HEK293T (cell line): ENCODE data around the gene LIPA.

Experiments
- ARNT ChIP-seq: fragments of 450-650 bp; IDR thresholded peaks from 2 replicates; pipeline ENCODE4 v1.6.1; 2017; ENCODE audit warnings: mild to moderate bottlenecking
- BHLHE40 ChIP-seq: fragments of 450-650 bp; IDR thresholded peaks from 2 replicates; pipeline ENCODE4 v1.6.1; 2016; ENCODE audit warnings: mild to moderate bottlenecking, moderate library complexity, borderline replicate concordance
- CTBP1 ChIP-seq: fragments of 450-650 bp; IDR thresholded peaks from 2 replicates; pipeline ENCODE4 v1.6.1; 2016; ENCODE audit warnings: borderline replicate concordance
- FOXK2 ChIP-seq: fragments of 450-650 bp; IDR thresholded peaks from 2 replicates; pipeline ENCODE4 v1.6.1; 2016; ENCODE audit warnings: mild to moderate bottlenecking
- FOXM1 ChIP-seq: fragments of 450-650 bp; IDR thresholded peaks from 2 replicates; pipeline ENCODE4 v1.6.1; 2017; ENCODE audit warnings: mild to moderate bottlenecking, borderline replicate concordance
- NFRKB ChIP-seq: fragments of 450-650 bp; IDR thresholded peaks from 2 replicates; pipeline ENCODE4 v1.6.1; 2016; ENCODE audit warnings: mild to moderate bottlenecking, moderate library complexity
- SUZ12 ChIP-seq: fragments of 450-650 bp; IDR thresholded peaks from 2 replicates; pipeline ENCODE4 v1.6.1; 2016; ENCODE audit warnings: mild to moderate bottlenecking
- ZNF384 ChIP-seq: fragments of 450-650 bp; IDR thresholded peaks from 2 replicates; pipeline ENCODE4 v1.6.1; 2016
- TF ChIP-seq, protein P1 (sequence below): fragments of 450-650 bp; IDR thresholded peaks from 2 replicates; pipeline ENCODE4 v1.6.1; 2016

- TF ChIP-seq FOXM1 (no peak), SUZ12 (no peak), BHLHE40 (no peak), ARNT (no peak), CTBP1 (no peak), FOXK2 (no peak), NFRKB (no peak), ZNF384 (no peak)
- TF ChIP-seq, protein P1, sequence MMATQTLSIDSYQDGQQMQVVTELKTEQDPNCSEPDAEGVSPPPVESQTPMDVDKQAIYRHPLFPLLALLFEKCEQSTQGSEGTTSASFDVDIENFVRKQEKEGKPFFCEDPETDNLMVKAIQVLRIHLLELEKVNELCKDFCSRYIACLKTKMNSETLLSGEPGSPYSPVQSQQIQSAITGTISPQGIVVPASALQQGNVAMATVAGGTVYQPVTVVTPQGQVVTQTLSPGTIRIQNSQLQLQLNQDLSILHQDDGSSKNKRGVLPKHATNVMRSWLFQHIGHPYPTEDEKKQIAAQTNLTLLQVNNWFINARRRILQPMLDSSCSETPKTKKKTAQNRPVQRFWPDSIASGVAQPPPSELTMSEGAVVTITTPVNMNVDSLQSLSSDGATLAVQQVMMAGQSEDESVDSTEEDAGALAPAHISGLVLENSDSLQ, result no peak
Observed at GRCh38 chr10:89297791-89298190, 46.2 kb upstream of the LIPA start.
